Spleen (tissue), 7 donors: ENCODE data around the gene NLGN1.

ENCODE experiments used
- CTCF ChIP-seq, 11 experiments: fragments of 200-600 bp in 7 of 11; fragments of 450-650 bp in 4 of 11; sonication (generic) in 4 of 11; IDR thresholded peaks in 8 of 11; conservative IDR thresholded peaks in 3 of 11; 1 replicate in 7 of 11; 2 replicates in 4 of 11; pipeline versions ENCODE4 v1.4.0 to v1.8.0; 2016 to 2021; ENCODE audit warnings: antibody characterized with exemption in 11 of 11, inconsistent platforms in 4 of 11, mild to moderate bottlenecking in 1 of 11
- POLR2A ChIP-seq, 3 donors: fragments of 450-650 bp; IDR thresholded peaks; one replicate each; pipeline ENCODE4 v1.5.1; 2017; ENCODE audit warnings: antibody characterized with exemption in 3 of 3, mild to moderate bottlenecking in 1 of 3
- POLR2AphosphoS5 ChIP-seq, 3 donors: sonication (generic); formaldehyde crosslinking; IDR thresholded peaks; one replicate each; pipeline ENCODE4 v1.5.1; 2017; ENCODE audit warnings: antibody characterized with exemption in 3 of 3
- donor health status: DM: no; HTN: no; CAD: no; lungs with moderate emphysema.
- donor health status: DM: no; HTN: no; CAD: no.
- donor health status: DM: no; HTN: no; CAD: no.

GRCh38 chr3:173732237-173732636 lies 334.7 kb downstream of the NLGN1 start:
- TF ChIP-seq CTCF (IDR thresholded peaks at IDR 0.05 in 8 of 11, conservative IDR thresholded peaks at IDR 0.05 in 3 of 11) (no peak), POLR2A (IDR thresholded peaks at IDR 0.05) (no peak), POLR2AphosphoS5 (IDR thresholded peaks at IDR 0.05) (no peak)
